Fibroblast of mammary gland (primary cell): ENCODE data around the gene CFAP300.

ENCODE experiments used
- DNase-seq: peaks from one replicate; pipeline ENCODE4 v3.0.0-alpha.2; 2010; ENCODE audit warnings: low read depth
- H3K4me3 ChIP-seq: 2 replicates; pipeline ENCODE4 v1.5.1; 2011; ENCODE audit warnings: low read depth, mild to moderate bottlenecking, low read length, moderate library complexity; ENCODE audit not compliant: control insufficient read depth
- CTCF ChIP-seq: conservative IDR thresholded peaks from 2 replicates; pipeline ENCODE4 v1.5.1; 2011; ENCODE audit warnings: low read depth, low read length, inconsistent platforms; ENCODE audit not compliant: control insufficient read depth, insufficient read depth

The CFAP300 gene

GRCh38 chr11:102047305-102047924 is at the start of gene CFAP300:
Gene CFAP300, plus strand, starts transcription at chr11:102047437. Its CDS starts 34 bp downstream, at chr11:102047471.
- peak within 1 kb of the TSS; percentile 71 for H3K4me3 ChIP-seq
- no peak for TF ChIP-seq CTCF
- DNase-seq: peak; percentile 66

GRCh38 chr11:102001657-102002338 is 45.4 kb upstream of the CFAP300 start:
- no peak for DNase-seq
- H3K4me3 ChIP-seq: no peak overlapping the region
- TF ChIP-seq CTCF: no peak

- no peak overlapping the region for H3K4me3 ChIP-seq
- no peak for DNase-seq
- TF ChIP-seq CTCF: no peak
Measured at GRCh38 chr11:102004220-102004619, 43.0 kb upstream of the CFAP300 start.

GRCh38 chr11:102005306-102005705 is 41.9 kb upstream of the CFAP300 start:
- H3K4me3 ChIP-seq: no peak overlapping the region
- no peak for DNase-seq
- TF ChIP-seq CTCF: no peak

GRCh38 chr11:102006835-102007566 is 40.2 kb upstream of the CFAP300 start:
- H3K4me3 ChIP-seq: no peak overlapping the region
- DNase-seq: no peak
- TF ChIP-seq CTCF: no peak

- no peak overlapping the region for H3K4me3 ChIP-seq
- DNase-seq: peak; percentile 63
- TF ChIP-seq CTCF: peak; percentile 34
Measured at GRCh38 chr11:102007567-102008437, 39.4 kb upstream of the CFAP300 start.
